HG02798 (cell line): ENCODE data around the gene TTLL11.

ENCODE experiments used
- ATAC-seq: cut with Tn5 transposase; IDR thresholded peaks from one replicate; pipeline ENCODE4 v1.9.1; 2021; ENCODE audit warnings: mild to moderate bottlenecking; ENCODE audit not compliant: unreplicated experiment, poor library complexity

TTLL11 gene

DNA sequence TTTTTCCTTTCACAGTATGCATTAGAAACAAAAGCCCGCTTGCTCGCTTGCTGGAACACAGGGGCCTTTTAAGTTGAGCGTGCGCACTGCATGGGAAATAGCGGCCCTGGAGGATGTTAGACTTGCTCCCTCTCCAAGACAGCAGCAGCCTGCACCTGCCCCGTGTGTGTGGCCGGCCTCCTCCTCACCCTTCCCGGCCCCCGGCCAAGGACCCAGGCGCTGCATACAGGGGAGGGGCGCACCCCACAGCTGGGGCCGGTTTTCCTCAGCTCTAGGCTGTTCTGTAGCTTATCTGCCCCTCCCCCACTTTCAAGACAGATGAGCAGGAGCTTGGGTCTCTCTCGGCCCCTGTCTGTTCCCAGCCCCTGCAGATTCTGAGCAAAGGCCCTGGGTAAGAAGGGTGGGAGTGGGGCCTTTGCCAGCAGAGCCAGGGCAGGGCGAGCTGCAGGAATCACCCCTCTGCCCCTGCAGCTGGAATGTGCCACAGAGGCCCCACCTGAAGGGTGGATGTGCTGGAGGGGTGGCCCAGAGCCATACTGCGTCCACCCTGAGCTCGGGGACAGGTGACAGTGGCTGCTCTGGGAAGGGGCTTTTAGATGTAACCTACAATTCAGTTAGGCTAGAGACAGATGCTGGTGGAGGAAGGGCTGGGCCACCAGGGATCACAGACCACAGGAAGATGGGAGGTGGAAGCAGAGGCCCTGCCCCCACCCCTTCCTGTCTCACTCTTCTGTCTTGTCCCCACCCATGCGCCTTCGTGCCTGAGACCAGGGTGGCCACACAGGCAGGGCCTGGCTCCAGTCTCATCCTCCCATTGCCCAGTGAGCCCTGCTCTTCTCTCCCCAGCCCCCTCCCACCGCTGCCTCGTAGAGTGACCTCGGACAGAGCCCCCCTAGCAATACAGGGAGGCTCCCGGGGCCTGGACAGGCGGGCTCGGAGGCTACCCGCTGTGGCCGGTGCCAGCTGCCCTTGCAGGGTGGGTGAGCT, 309.3 kb downstream of the TTLL11 start:
- ATAC-seq = no peak

DNA sequence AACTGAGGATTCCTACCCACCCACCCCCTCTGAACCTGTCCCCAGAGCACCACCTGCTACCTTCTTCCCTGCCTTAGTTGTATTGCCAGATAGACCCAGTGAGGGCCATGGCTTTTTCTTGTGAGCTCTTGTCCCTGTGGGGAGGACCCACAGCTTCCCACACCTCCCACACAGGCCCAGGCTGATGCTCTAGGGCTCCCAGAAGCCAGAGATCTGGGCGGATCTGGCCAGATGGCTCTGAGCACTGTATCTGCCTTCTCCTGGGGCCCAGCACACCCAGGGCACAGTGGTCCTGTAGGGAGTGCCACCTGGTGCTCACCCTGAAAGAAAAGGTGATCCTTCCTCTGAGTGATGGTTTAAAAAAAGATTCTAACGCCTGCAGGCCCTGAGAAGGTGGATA, 310.0 kb downstream of the TTLL11 start:
- no peak for ATAC-seq

GRCh38 chr9:121782514-121783110, 310.5 kb downstream of the TTLL11 start:
- no peak for ATAC-seq

DNA sequence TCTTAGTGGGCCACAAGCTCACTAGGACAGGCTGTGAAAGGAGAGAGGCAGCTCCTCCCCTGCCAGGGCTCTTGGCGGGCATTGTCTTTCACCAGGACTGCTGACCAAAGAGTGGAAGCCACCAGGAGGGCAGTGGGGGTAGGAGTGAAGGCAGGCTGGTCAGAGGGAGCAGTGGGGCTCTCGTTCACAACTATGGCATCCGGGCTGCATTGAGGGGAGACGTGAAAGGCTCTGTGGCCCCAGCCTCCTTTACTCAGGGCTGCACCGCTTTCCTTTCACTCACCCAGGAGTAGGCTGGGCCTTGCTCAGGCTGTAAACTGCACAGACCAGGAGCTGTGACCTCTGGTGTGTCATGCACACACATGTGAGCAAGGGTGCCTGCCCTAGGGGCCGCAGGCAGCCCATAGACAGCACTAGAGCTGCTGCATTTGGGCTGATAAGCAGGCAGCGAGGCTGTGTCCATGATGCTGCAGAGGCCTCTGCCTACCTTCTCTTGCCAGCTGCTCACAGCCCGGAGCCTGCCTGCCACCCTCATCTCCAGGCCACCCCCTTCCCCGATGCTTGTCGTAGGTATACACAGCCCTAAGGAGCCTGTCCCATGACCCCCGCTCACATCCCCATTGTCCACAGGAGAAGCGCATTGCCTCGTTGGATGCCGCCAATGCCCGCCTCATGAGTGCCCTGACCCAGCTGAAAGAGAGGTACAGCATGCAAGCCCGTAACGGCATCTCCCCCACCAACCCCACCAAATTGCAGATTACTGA, 311.2 kb downstream of the TTLL11 start:
- ATAC-seq = no peak

DNA sequence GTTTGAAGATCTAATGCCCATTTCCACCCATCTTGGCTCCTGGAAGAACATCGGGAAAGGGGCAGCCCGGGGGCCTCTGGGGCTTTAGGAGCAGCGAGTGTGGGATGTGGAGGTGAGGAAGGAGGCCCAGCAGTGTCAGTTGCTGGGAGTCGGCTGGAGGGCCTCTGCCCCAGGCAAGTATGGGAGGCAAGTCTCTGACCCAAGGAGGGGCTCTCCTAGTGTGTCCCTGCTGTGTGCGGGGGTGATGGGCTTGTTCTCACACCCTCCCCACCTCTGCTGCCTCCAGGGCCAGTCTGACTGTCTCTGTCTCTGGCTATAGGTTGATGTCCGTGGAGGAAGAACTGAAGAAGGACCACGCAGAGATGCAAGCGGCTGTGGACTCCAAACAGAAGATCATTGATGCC, 312.0 kb downstream of the TTLL11 start:
- no peak for ATAC-seq

DNA sequence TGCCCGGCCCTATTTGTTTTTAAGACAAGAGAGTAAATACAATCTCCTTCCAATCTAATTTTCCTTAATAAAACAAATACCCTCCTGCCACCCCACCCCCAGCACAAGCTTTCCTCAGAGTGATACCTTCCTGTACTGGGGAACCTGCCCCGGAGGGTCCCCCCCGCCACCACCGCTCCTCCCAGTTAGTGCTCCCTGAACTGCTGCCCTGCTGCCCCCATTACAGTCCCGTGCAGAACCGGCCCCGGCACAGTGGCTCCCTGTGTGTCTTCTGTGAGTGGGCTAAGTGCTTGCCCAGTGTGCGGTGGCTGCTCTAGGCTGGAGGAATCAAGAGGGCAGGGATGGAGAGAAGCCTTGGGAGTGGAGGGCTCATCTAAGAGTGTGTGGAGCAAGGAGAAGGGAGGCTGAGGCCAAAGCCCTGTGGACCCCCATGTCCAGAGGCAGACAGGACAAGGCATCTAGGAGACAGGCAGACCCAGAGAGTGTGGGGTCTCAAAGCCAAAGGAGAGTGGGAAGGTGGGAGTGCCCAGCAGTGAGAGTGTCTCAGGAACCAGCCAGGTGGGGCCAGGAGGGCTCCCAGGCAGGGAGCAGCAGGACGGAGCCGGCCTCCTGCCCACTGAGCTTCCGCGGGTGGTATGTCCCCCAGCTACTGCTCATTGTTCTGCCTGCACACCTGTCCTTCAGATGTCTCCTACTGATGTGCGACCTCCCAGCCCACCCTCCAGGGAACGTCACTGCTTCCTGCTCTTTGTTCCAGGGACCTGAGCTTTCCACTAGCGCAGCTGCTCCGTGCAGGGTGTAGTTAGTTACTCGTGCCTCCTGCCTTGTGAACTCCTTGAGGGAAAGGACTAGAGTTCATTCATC, 312.7 kb downstream of the TTLL11 start:
- ATAC-seq = no peak

GRCh38 chr9:121779381-121780117, 313.6 kb downstream of the TTLL11 start:
- no peak for ATAC-seq

- no peak for ATAC-seq
These were observed 314.6 kb downstream of the TTLL11 start for GRCh38 chr9:121778252-121779225.

DNA sequence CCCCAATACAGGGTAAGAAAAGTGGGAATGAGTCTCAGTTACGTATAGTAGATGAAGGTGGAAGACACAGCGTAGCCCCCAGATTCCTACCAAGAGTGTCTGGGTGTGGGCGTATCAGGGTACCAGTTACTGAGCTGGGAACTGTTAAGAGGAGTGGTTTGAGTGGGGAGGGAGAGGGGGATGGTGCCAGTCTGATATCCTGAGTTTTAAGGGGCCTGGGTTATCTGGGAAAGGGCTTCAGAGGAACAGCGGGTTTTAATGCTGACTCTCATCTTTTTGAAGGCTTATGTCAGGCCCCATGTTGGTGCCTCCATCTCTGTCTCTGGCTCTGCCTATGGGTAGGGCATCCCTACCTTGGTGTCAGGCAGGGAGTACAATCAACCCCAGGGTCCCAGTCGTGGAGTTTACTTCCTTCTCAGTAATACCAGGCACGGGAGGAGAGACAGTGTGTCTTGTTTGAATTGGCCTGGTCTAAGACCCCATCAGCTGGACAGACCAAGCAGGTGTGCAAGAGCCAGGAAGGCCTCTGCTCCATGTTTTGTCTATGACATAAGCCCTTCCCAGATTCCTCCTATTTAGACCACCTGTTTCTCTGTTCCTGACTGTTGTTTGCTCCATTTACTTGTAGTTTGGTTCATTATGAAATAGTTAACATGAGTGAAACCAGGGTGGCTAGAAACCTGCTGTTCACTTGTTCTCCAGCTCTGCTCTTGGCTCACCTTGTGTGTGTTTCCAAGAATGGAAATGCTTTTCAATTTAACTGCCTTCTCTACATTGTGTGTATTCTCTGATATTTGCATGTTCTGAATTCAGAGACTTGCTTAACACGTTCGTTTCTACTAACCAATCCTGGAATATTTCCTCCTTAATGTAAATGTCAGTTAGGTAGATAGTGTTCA, 316.1 kb downstream of the TTLL11 start:
- ATAC-seq = no peak

DNA sequence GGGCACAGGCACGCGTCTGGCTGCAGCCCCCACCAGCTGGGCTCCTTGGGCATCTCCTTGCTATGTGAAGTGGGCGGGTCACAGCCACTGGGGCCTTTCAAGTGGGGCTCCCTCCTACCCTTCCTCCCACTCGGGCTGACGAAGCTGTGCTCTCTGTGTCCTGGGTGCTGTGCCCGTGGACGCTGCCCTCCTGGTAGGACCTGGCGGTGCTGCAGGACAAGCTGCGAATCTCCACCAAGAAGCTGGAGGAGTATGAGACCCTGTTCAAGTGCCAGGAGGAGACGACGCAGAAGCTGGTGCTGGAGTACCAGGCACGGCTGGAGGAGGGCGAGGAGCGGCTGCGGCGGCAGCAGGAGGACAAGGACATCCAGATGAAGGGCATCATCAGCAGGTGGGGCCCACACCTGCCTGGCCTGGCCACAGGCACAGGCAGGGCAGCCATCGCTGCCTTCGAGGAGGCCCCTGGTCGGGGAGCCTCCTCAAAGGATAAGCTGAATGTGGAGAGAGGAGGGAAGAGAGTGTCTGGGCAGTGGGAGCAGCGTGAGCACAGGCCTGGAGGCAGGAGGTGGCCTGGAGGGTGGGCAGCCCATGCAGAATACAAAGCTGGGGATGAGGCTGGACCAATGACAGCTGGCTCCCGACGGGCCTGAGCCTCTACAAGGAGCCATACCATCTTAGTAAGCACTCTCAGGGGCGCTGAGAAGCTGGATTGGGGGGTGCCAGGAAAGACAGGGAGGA, 316.9 kb downstream of the TTLL11 start:
- no peak for ATAC-seq

DNA sequence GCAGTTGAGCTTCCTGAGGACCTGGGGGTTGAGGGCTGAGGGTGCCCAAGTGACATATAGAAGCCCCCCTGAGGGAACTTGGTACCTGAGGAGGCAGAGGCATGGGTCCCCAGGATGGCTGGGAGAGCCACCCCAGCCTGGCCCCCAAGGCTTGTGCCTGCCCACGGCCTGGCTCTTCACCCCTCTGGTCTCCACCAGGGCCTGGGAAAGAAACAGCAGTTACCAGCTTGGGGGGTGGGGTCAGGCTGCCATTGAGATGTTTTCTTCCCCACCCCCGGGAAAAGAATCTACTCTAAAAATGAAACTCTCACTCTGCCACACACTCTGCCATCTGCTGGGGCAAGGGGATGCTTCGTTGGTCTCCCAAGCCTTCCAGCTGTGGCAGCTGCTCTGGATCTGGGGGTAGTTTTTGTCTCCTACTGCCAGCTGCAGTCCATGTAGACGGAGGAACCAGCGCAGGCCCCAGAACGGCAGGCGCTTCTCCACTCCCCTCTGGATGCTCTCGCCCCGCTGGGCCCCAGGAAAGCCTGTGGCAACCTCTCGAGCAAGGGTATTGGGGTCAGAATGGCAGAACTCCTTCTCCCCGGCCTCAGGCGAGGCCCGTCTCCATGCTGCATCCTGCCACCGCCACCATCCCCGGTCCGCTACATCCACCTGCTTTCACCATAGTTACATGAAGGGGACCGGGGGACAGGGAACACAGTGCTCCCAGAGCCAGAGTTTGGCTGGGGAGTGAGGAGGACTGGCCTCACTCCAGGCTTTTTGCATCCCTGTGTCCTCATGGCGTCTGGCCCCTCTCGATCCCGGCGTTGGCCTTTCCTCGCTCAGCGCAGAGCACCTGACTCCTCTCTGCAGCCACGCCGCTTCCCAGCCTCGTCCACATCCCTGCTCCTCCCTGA, 318.1 kb downstream of the TTLL11 start:
- no peak for ATAC-seq

GRCh38 chr9:121773954-121774714, 319.0 kb downstream of the TTLL11 start:
- ATAC-seq = no peak

DNA sequence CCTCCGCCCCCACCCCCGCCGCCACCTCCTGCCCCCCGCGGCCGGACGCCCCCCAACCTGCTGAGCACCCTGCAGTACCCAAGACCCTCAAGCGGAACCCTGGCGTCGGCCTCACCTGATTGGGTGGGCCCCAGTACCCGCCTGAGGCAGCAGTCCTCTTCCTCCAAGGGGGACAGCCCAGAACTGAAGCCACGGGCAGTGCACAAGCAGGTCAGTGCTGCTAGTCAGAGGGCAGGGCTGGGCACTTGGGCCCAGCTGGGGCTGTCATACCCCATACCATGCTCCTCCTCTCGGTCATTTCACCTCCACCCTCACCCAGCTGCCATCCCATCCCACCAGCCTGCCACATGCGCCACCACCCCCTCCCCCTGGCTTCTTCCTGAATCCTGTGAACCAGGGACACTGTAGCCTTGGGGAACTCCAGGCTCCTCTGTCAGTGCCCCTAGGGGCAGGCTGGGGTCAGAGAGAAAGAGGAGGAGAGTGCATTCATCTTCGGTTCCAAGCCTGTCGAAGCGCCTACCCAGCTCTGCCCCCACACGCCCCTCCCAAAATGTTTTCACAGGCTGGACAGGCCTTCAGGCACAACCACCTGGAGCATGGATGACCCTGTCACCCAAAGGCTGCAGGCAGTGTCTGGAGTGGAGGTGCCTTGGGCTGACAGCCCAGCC, 319.7 kb downstream of the TTLL11 start:
- ATAC-seq = no peak

DNA sequence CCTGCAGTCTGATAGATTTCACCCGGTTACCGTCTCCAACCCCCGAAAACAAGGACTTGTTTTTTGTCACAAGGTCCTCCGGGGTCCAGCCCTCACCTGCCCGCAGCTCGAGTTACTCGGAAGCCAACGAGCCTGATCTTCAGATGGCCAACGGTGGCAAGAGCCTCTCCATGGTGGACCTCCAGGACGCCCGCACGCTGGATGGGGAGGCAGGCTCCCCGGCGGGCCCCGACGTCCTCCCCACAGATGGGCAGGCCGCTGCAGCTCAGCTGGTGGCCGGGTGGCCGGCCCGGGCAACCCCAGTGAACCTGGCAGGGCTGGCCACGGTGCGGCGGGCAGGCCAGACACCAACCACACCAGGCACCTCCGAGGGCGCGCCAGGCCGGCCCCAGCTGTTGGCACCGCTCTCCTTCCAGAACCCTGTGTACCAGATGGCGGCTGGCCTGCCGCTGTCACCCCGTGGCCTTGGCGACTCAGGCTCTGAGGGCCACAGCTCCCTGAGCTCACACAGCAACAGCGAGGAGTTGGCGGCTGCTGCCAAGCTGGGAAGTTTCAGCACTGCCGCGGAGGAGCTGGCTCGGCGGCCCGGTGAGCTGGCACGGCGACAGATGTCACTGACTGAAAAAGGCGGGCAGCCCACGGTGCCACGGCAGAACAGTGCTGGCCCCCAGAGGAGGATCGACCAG, 320.4 kb downstream of the TTLL11 start:
- no peak for ATAC-seq
